Fibroblast of gingiva (primary cell): ENCODE data around the gene TGM4.
"Not testable (repeated sequence)": the region's sequence is repeated elsewhere in the genome, so short reads cannot be mapped to it uniquely, and the experiment has no call there.

ENCODE experiments used
- DNase-seq: peaks from one replicate; pipeline ENCODE4 v3.0.0-alpha.2; 2011; ENCODE audit warnings: low read depth

TGM4 gene

GRCh38 chr3:44874308-44874707 is at the start of gene TGM4:
TGM4 (plus strand) TSS chr3:44874608; CDS start chr3:44874679, 71 bp downstream.
- no peak for DNase-seq

DNA sequence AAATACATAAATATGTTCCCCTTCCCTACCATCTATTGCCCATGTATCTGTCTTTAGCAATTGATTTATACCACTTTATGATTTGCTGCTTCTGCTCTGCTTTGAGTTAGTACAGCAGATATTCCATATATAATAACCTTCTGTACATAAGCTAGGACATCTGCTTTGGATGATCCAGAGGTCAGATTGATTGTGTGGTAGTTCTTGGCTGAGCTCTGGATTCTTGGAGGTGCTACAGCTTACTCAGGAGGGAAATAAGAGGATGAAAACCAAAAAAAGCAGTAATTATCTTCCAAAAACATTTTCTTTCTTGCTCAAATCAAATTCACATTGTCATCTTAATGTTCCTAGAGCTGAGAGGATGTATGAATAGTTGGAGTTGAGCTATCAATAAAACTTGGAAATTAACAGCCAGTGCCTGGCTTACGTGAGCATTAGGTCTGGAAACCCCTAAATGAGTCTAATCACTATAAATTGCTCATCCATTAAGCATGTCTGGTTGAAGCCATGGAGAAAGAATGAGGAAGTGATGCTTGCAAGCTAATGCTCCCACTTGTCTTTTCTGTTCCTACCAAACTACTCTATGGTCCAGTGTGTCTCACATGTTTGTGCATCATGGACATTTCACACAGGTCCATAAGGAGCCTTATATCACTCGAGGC is 49.0 kb upstream of the TGM4 start:
- peak; percentile 28 for DNase-seq

GRCh38 chr3:44827196-44827595 is 47.2 kb upstream of the TGM4 start:
- DNase-seq, result no peak

DNA sequence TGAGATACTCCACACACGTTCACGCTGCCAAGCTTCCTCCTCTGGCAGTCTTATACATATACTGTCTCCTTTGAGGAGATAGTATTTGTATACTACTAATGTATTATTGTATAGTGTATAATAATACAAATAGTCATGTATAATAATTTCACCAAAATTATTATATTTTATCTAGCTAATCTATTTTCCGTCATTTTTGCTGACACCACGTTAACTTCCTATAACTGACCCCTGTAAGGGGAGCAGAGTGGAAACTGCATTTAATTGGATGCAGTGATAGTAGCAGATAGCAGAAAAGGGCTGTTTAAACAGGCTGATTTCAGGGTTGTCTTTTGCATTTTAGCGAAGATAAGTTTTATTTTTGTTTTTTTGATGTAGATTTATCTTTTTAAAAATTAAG is 43.2 kb upstream of the TGM4 start:
- DNase-seq, result no peak

- no peak for DNase-seq
Measured at GRCh38 chr3:44832032-44832431, 42.4 kb upstream of the TGM4 start.

DNA sequence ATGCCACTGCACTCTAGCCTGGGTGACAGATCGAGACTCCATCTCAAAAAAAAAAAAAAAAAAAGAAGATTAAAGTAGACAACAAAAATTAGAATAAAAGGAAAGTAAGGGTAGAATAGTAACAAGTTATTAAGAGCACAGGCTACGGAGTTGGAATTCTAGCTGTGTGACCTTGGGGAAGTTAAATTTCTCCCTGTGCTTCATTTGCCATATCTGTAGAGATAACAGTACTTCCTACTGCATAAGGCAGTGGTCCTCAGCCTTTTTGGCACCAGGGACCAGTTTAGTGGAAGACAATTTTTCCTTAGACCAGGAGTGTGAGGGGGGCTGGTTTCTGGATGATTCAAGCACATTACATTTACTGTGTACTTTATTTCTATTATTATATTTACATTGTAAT is 41.4 kb upstream of the TGM4 start:
- DNase-seq, result no peak

DNA sequence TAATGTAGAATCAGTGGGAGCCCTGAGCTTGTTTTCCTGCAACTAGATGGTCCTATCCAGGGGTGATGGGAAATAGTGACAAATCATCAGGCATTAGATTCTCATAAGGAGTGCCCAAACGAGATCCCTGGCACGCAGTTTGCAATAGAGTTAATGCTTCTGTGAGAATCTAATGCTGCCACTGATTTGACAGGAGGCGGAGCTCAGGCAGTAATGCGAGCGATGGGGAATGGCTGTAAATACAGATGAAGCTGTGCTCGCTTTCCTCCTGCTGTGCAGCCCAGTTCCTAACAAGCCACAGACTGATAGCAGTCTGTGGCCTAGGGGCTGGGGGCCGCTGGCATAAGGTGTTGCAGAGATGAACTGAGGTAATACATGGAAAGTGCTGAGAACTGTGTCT is 41.0 kb upstream of the TGM4 start:
- DNase-seq, result no peak

DNA sequence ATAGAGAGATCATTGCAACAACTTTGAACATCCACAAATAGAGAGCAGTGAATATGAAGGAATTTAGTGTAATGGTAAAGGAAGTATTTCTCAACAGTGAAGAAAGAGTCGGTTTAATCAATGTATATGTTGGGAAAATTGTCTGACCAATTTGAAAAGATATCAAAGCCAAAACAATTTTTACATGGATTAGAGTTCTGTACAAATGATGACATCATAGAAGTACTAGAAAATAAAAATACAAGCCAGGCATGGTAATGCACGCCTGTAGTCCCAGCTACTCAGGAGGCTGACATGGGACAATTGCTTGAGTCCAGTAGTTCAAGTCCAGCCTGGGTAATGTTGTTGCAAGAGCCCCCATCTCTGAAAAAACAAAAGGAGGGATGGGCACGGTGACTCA is 38.7 kb upstream of the TGM4 start:
- DNase-seq, result no peak

- DNase-seq, result no peak
Measured at GRCh38 chr3:44842376-44842775, 32.0 kb upstream of the TGM4 start.

- peak; percentile 26 for DNase-seq
Measured at GRCh38 chr3:44845528-44846520, 28.6 kb upstream of the TGM4 start.

GRCh38 chr3:44848634-44849033 is 25.8 kb upstream of the TGM4 start:
- DNase-seq, result no peak

DNA sequence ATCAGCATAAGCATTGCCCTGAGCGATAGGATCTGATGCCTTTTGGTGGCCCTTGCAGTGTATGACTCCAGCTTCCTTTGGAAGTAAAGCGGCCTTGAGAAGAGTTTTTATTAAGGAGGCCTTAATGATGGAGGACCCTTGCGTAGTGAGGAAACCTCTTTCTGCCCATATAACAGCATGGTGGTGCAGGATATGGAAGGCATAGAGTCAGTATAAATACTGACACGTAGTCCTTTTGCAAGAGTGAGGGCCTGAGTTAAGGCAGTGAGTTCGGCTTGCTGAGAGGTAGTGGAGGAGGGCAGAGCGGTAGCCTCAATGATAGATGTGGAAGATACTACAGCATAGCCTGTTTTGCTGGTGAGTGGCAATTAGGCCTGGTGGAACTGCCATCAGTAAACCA is 17.7 kb upstream of the TGM4 start:
- DNase-seq, result not testable (repeated sequence)

GRCh38 chr3:44860117-44860516 is 14.3 kb upstream of the TGM4 start:
- DNase-seq, result no peak

- DNase-seq, result peak; percentile 92
Measured at GRCh38 chr3:44861412-44862225, 12.8 kb upstream of the TGM4 start, which contains the start of gene TMEM42. TMEM42 (plus strand) TSS chr3:44861912; CDS start chr3:44861925, 13 bp downstream.

DNA sequence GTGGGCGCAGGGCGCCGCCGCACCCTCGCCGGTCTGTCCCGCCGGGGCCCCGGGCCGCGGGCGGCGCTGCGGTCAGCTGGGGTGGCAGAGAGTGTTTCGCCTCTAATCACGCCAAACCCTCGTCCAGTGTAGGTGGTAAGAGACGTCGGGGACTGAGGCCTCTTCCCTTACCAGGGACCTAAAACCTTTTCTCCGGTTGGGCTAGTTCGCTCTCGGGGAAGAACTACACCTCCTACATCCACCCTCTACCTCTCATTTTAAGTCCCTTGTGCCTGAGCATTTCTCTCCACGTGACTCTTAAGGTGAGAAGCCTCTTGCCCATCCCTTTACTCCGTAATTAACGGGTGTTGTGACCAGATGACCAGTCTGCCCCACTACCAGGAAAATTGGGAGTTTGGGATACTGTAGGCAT is 12.2 kb upstream of the TGM4 start:
- DNase-seq, result no peak

DNA sequence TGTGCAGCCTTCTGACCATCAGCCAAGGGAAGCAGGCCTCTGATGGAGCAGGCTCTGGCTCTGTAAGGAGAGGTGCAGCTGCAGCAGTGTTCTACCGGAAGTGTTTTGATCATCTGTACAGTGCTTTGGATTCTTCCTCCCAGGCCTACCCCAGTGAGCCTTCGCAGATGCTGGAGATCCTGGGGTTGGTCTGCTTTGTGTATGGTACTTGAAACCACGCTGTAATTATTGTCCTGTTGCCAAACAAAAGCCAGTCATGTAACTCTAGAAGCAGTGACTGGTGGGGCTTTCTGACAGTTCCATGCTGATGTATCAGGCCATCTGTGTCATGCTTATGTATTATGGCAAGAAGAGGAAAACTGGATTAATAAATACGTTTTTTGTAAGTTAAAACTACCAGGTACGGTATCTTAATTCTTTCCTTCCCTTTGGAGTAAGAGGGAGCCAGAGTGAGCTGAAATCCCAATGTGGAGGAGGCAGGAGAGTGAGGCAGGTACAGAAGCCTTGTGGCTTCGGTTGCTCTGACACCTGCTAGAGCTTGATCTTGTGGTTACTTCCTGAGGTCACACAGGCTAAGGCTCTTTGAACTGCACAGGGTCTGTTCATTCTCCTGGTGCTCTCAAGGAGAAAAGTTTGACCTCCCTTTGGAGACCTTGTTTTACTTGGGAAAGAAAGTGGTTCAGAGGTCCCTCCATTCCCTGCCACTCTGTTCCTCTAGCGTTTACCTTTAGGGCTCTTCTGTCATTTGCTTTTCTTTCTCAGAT is 9.0 kb upstream of the TGM4 start:
- DNase-seq, result peak; percentile 37

- DNase-seq, result no peak
Measured at GRCh38 chr3:44867421-44868111, 6.8 kb upstream of the TGM4 start.

DNA sequence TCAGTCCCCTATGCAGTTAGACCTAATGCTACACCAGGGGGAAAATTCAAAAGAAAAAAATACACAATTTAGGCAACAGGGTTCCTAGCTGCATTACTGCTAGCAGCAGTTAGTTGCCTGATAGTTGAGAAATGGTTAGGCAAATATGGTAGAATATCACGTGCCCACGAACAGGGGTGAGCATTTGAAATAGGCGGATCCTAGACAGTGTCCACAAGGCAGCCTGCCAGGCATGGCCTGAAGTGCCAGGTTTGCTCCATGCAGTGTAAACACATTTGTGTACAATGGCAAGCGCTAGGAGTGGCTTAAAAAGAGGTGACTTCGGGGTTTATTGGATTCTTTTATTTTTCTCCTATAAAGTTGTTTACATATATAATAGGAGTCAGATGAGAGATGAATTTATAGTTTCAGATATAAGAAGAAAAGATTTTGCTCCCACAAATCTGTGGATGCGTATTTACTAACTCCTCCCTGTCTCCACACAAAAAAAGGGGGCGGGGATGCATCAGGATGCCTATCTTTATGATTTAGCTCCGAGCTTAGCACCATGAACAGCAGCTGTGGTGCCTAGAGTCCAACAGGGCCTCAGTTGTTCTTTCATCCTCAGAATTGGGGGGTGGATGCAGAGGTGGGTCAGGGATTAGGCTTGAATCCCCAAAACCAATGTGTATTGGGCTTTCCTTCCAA is 3.9 kb upstream of the TGM4 start:
- no peak for DNase-seq

DNA sequence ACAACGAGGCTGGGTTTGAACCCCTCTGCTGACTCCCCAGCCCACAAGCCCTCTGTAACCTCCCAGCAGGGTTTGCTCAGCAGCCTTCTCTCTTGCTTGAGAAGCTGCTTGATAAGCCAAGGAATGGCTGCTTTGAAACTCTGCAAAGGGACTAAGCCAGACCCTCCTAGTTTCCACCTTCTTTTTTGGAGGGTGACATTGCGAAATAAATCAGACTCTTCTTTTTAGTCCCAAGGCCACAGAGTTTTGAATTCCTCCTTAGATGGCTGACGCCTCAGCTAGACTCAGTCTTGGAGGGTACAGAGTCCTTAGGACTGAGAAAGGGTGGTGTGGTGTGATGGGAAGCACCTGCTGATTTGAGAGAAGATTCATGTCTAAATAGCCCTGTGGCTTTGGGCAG is 1.2 kb downstream of the TGM4 start:
- DNase-seq, result no peak

- DNase-seq, result no peak
Measured at GRCh38 chr3:44877333-44877732, 2.9 kb downstream of the TGM4 start.
